HG02885 (cell line): ENCODE results near the gene EFNA1.

ENCODE experiments used
- ATAC-seq: cut with Tn5 transposase; IDR thresholded peaks from one replicate; pipeline ENCODE4 v1.9.1; 2021; ENCODE audit warnings: mild to moderate bottlenecking; ENCODE audit not compliant: unreplicated experiment, poor library complexity

Gene EFNA1, protein sequence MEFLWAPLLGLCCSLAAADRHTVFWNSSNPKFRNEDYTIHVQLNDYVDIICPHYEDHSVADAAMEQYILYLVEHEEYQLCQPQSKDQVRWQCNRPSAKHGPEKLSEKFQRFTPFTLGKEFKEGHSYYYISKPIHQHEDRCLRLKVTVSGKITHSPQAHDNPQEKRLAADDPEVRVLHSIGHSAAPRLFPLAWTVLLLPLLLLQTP

DNA sequence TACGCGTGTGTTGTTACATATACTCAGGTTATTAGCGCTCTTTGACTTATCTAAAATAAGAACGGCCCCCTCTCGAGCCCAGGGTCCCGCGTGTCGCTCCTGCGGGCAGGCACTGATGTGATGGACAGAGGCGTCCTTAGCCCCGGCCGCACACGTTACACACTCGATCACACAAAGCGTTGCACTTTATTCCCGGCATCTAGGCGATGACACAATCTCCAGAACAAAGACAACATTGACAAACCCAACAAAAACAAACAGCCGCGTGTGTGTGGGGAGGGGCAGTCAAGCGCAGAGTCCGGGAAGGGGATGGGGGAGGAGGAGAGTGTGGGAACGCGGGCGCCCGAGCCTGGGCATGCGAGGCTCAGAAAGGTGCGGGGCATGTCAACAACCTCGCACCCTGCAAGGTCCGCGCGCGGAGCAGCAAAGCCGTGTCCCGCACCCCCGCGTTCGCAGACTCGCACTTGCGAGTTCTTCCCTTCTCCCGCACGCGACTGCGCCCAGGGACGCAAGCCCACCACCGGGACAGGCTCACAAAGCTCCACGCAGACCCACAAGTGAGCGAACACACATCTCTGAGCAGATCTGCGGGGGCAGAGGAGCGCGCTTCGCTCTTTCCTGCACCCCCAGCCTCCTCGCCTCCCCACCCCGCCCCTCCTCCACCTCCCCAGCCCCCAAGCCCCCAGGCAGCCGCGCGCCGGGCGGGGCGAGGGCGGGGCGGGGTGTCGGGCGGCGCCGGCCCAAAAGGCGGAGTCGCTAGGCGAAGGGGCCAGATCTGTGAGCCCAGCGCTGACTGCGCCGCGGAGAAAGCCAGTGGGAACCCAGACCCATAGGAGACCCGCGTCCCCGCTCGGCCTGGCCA, at the start of gene EFNA1:
Gene EFNA1, plus strand, starts transcription at position 772 of the 862 bp plus-strand sequence. CDS start 102 bp downstream, outside the sequence.
- ATAC-seq = no peak

DNA sequence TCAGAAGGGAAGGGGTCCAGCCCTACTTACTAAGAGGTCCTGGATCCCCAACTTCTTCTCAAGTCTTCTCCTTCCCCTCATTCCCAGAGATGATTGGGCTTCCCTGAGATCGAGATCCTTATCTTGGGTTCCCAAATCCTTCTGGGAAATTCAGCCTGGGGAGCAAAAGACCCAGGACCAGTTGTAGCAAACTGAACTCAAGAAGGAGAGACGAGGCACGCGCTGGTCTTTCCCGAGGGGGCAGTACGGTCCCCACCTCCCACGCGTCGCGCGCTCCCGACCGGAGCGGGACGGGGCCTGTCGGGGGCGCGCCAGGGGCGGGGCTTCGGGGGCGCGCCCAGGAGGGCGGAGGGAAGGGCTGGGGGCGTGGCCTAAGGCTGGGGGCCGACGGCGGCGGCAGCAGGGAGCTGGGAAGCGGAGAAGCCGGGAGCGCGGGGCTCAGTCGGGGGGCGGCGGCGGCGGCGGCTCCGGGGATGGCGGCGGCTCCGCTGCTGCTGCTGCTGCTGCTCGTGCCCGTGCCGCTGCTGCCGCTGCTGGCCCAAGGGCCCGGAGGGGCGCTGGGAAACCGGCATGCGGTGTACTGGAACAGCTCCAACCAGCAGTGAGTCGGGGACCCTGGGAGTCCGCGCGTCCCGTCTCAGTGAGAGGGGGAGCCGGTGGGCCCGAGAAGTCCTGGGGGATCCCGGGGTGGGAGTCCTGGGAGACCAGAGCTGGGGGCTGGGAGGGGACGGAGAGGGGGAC, 49.0 kb upstream of the EFNA1 start, which contains the start of gene EFNA3:
Gene EFNA3, plus strand, starts transcription at position 369 of the 741 bp plus-strand sequence. Its CDS starts 105 bp downstream, at position 474.
- peak; percentile 47 for ATAC-seq

DNA sequence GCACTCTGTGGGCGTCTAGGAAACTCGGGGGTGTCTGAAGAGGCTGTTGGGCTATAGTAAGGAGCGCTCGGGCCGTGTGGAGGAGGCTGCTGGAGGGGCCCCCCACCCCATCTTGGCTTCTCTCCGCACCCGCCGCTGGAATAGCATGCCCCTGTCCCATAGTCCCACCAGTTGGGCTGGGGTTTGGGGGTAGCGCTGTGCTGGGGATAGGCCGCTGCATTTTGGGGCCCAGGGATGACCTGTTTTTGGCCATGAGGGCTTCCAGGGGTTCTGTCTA, 48.5 kb upstream of the EFNA1 start:
- ATAC-seq = no peak

DNA sequence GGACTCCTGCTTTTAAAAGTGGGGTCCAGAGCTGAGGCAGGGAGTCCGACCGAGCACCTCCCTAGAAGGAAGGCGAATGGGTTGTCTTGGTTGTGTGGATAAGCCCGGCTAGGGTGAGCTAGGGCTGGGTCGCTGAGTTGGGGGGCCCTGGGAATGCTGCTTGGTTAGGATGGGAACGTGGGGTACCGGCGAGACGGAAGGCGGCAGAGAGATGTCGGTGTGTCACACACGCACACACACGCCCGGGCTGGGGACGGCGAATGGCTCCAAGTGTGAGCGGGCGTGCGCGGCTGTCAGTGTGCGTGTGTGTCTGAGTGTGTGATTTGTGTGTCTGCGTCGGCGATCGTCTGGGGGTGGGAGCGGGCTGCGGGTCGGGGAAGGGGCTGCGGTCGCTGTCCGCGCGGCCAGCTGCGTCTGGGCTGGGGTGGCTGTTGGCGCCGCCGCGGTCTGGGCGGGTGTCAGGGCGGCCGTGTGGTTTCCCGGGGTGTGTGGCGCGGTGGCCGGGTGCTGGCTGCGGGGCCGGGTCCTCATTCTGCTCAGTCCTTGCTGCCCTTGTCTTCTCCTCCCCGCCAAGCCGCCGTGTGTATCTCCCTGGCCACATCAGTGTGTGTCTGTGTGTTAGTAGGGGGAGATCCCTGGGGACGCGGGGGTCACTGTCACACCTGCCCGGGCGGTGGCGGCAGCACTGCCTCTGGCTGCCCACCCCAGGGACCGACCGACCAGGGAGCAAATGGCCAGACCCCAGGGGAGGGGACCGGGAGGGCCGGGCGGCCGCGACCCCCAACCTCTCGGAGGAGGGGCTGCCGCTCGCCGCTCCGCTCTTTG, 48.0 kb upstream of the EFNA1 start:
- no peak for ATAC-seq

DNA sequence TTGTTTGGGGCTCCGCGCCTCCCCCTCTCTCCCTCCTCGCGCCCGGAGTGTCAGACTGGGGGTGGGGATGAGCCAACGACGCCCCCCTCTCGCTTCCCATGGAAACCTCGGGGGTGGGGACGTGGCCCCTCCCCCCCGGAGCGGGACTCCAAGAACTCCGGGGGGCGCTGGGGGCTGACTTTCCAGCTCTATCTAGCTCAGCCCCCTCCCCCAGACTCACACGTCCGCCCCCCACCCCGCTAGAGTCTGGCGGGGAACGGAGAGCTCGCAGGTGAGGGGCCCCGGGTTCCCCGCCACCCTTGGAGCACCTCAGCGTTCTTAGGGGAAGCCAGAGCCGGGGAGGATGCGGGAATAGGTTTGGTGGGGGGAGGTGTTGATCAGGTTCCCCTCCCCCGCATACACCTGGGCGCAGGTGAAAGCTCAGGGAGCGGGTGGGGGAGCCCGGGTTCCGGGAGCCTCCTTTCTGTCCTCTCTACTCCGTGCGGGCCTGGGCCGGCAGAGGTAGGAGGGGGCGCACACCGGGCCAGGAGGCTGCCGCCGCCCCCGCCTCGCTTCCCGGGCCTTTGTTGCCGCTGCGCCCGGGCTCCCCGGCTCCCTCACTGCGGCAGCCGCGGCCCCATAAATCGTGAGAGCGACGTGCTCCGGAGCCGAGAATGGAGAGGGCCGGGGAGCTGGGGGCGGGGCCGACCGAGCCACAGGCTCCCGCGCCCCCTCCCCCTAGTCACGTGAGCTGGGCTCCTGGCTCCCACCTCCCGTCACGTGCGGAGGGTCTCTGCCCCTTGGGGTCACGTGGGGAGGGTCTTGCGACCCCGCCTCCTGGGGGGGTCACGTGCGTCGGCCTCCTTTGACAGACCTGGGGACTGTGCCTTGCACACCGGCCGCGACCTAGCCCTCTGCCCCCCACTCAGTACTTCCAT, 47.1 kb upstream of the EFNA1 start:
- ATAC-seq = no peak

DNA sequence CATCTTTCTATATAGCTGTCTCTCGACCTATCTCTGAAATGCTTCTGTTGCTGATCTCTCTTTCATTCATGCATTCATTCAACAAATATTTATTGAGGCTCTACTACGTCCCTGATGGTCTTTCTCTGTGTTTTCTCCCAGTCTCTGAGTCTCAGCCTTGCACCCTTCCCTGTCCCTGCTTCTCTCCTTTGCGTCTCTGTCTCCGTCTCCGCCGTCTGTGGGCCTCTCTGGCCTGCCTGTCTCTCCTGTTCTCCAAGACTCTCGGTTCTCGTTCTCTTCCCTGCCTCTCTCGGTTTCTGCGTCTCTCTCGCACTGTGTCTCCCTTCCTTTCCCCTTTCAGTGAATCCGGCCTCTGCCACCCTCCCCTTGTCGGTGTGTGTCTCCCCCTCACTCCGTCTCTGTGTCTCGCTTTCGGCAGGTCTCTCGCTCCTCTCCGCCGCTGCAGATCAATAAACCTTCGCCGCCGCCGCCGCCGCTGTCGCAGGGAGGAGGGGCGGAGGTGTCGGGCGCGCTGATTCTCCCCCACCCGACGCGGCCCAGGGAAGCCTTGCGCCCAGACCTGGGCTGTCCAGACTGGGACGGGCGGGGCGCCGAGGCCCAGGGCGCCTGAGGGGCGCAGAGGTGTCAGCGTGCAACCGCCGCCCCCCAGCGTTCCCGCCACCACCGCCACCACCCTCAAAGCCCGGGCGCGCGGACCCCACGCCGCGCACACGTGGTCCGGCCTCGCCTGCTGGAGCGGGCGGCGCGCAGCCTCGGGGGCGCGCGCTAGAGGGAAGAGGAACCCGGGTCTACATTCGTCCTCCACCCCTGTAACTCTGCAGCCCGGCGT, 46.0 kb upstream of the EFNA1 start:
- ATAC-seq = no peak

DNA sequence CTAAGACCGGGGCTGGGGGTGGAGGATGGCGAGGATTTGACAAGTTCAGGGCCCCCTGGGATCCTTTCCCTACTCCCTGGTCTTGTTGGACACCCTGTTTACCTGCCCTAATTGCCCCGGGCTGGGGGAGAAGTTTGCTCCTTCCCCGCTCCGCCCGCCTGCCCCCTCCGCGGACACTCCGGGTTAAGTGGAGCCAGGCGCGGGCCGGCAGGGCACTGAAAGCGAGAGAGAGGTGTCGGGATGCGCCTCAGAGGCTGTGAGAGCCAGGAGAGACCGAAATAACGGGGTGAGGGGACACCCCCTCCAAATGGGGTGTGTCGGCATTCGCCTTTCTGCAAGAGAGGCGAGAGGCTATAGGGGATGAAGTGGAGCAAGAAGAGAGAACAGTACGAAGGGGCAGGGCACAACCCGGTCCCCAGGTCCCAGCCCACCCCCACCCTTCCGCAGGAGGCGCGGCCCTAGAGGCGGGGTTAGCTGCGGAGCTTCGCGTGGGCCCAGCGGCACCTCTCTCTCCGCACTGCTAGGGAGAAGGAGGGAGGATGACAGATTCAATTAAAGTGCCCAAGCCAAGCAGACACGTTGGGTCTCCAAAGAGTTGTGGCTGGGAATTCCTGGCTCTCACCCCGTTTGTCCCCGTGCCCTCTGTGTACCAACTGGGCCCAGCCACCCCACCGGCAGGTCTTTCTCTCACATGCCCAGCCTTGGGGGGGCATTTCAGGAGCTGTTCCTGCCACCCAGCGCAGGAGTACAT, 45.2 kb upstream of the EFNA1 start:
- no peak for ATAC-seq

DNA sequence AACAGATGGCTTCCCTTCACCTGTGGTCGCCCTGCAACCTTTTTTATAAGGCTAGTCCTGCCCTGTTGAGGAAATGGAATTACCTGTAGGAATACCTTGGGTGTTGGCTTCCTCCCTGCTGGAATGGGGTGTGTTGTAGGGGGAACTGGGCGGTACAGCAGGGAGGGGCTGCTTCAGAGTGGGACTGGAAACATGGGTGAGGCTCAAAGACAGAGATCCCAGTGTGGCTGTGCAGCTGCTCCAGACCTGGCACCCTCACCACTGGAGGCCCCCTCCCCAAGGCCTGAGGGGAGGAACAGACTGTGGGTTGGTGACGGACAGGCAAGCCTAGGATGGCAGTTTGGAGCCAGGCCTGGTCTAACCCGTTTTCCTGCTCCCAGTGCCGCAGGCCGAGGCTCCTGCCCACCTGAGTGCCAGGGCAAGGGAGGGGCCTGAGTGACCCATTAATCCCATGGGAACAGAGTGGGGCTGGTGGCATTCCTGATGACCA, 44.6 kb upstream of the EFNA1 start:
- ATAC-seq = no peak

DNA sequence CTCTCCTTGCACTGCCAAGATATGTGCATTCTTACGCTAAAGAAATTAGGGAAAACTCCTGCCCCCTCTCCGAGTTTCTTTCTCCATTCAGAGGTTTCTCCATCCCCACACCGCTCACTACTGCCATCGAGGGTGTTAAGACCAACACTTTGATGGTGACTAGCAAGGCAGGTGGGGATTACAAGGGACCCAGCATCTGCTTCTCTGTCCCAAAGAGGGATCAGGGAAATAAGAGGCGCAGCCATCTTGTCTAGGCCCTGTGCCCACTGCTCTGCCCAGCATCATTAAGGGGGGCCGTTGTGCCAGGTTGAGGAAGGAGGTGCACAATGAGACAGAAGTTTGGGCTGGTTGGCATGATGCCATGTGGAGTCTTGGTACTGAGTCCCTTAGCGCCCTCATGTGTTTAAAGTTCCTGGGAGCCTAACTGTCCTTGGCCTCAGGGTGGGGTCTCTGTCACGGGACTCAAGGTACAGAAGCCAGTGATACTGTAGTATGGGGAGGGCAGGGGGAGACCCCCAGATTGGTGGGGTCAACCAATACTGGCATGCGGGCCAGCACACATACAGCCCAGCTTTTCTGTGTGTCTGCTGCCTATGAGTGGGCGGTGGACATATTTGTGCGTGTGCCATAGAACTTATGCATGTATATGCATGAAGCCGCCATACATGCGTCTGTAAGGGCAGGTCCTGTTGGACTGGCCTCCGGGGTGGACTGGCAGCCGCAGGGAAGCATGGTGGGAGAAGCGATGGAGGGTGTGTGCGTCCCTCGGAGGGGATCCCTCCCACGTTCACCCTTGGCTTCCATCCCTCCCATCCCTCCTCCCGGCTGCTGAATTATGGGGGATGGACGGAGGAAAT, 43.6 kb upstream of the EFNA1 start:
- ATAC-seq = no peak

DNA sequence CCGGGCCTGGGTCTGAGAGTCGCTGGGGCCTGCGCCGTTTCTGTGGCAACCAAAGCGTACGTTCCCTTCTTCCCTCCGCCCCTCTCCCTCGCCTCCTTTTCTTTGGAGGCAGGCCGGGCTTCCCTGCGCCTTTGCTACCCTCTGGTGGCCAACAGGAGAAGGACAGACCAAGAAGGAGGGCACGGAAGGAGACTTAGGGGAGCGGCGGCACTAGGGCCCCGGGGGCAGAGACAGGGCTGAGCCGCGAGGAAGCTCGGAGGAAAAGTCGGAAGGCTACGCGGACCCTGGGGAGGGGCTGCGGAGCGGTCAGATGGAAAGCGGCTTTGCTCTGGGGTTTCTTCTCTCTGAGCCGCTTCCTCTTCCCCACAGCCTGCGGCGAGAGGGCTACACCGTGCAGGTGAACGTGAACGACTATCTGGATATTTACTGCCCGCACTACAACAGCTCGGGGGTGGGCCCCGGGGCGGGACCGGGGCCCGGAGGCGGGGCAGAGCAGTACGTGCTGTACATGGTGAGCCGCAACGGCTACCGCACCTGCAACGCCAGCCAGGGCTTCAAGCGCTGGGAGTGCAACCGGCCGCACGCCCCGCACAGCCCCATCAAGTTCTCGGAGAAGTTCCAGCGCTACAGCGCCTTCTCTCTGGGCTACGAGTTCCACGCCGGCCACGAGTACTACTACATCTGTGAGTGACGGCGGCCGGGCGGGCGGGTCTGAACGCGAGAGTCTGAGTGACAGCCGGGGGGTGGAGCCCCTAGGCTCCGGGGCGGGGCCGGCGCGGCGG, 42.8 kb upstream of the EFNA1 start:
- peak; percentile 77 for ATAC-seq

DNA sequence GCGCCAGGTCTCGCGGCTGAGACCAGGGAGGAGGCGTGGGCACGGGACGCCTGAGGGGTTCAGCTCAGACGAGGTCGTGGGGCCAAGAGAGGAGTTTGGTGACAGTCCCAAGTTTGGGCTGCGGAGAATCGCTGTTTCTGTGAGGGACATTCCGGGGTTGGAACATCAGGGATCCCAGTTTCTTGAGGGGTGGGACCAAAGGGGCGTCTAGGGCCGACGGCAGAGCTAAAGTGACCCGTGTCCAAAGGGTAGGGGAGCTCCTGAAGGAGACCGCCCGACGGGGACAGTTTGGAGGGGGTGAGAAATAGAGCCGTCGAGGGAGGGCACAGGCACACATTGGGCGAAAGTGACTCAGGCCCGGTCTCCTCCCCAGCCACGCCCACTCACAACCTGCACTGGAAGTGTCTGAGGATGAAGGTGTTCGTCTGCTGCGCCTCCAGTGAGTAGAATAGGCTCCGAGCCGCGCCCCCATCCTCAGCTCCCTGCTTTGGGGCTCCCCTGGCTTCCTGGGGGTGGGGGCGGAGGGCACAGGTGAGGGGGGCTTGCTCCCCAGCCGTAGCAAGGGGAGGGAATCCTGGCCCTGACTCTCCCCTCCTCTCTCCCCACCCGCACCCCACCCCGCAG, 42.1 kb upstream of the EFNA1 start:
- ATAC-seq = no peak

DNA sequence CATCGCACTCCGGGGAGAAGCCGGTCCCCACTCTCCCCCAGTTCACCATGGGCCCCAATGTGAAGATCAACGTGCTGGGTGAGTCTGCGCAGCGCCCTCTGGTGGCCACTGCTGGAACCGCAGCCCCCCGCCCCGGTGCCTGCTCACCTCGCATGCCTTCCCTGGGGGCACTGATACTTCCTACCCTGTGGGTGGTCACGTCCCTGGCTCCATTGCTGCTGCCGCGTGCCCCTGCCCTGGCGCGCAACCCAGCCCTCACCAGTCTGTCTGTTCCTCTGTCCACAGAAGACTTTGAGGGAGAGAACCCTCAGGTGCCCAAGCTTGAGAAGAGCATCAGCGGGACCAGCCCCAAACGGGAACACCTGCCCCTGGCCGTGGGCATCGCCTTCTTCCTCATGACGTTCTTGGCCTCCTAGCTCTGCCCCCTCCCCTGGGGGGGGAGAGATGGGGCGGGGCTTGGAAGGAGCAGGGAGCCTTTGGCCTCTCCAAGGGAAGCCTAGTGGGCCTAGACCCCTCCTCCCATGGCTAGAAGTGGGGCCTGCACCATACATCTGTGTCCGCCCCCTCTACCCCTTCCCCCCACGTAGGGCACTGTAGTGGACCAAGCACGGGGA, 41.4 kb upstream of the EFNA1 start:
- ATAC-seq = peak; percentile 31

DNA sequence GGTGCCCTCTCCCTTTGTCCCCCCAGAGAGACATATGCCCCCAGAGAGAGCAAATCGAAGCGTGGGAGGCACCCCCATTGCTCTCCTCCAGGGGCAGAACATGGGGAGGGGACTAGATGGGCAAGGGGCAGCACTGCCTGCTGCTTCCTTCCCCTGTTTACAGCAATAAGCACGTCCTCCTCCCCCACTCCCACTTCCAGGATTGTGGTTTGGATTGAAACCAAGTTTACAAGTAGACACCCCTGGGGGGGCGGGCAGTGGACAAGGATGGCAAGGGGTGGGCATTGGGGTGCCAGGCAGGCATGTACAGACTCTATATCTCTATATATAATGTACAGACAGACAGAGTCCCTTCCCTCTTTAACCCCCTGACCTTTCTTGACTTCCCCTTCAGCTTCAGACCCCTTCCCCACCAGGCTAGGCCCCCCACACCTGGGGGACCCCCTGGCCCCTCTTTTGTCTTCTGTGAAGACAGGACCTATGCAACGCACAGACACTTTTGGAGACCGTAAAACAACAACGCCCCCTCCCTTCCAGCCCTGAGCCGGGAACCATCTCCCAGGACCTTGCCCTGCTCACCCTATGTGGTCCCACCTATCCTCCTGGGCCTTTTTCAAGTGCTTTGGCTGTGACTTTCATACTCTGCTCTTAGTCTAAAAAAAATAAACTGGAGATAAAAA, 40.7 kb upstream of the EFNA1 start:
- ATAC-seq = no peak
